H1 (cell line): ENCODE results near the gene SCARB2. TPM values are rescaled to one million over a fixed set of nuclear protein-coding genes. Genes with fewer than 3 reads are reported as not detected.

Source experiments
- CTCF ChIA-PET: fragments of 300-600 bp; sonication (Branson Sonifier 250); formaldehyde crosslinking; loops from one replicate; lab custom pipeline; 2021; ENCODE audit not compliant: partially characterized antibody; lab: Charles Lee
- POLR2A ChIA-PET: fragments of 300-600 bp; sonication (Branson Sonifier 250); formaldehyde crosslinking; loops from one replicate; lab custom pipeline; 2021; ENCODE audit warnings: inconsistent platforms; ENCODE audit not compliant: partially characterized antibody; lab: Charles Lee
- DNase-seq, 2 experiments: peaks; one replicate each; pipeline versions ENCODE4 v3.0.0 to v3.0.0-alpha.2; 2010 to 2022; ENCODE audit warnings: low spot score in 2 of 2, low read depth in 1 of 2, mixed read lengths in 1 of 2
- FAIRE-seq: peaks from 2 replicates; lab custom pipeline; 2011; peaks lifted over from hg19 to GRCh38; lab: Jason Lieb, UNC
- H2AFZ ChIP-seq: 2 replicates; pipeline ENCODE4 v1.8.1; 2012; ENCODE audit warnings: low read length, inconsistent platforms
- H2AK5ac ChIP-seq: 2 replicates; pipeline ENCODE4 v1.6.1; 2013; ENCODE audit warnings: low read depth, low read length
- H2BK120ac ChIP-seq: replicated peaks from 2 replicates; pipeline ENCODE3; 2013; ENCODE audit warnings: low read depth, low read length, inconsistent platforms
- H2BK12ac ChIP-seq: 2 replicates; pipeline ENCODE4 v1.6.1; 2013; ENCODE audit warnings: low read depth, low read length
- H2BK15ac ChIP-seq: 2 replicates; pipeline ENCODE4 v1.6.1; 2013; ENCODE audit warnings: low read length
- H2BK20ac ChIP-seq: 2 replicates; pipeline ENCODE4 v1.6.1; 2013; ENCODE audit warnings: low read length
- H2BK5ac ChIP-seq: 2 replicates; pipeline ENCODE4 v1.6.1; 2013; ENCODE audit warnings: low read depth, low read length
- H3K14ac ChIP-seq: 2 replicates; pipeline ENCODE4 v1.6.1; 2013; ENCODE audit warnings: inconsistent platforms; ENCODE audit not compliant: insufficient read length
- H3K18ac ChIP-seq: 2 replicates; pipeline ENCODE4 v1.6.1; 2013; ENCODE audit warnings: low read length; ENCODE audit errors: extremely low read depth
- H3K23ac ChIP-seq: 2 replicates; pipeline ENCODE4 v1.6.1; 2013; ENCODE audit warnings: inconsistent platforms; ENCODE audit not compliant: insufficient read length
- H3K23me2 ChIP-seq: 2 replicates; pipeline ENCODE4 v1.6.1; 2013; ENCODE audit warnings: low read depth, low read length
- H3K27ac ChIP-seq: 2 replicates; pipeline ENCODE4 v1.6.1; 2011; ENCODE audit warnings: low read depth, low read length, inconsistent platforms
- H3K27me3 ChIP-seq, 4 experiments: replicated peaks in 1 of 4; 1 replicate in 1 of 4; 2 replicates in 3 of 4; pipeline versions ENCODE4 v1.6.1 to v1.8.1; 2011 to 2013; ENCODE audit warnings: low read length in 3 of 4, mild to moderate bottlenecking in 3 of 4, inconsistent platforms in 2 of 4, mixed read lengths in 2 of 4, moderate library complexity in 1 of 4; ENCODE audit not compliant: control insufficient read depth in 3 of 4, insufficient read depth in 3 of 4; ENCODE audit errors: extremely low read depth in 1 of 4
- H3K36me3 ChIP-seq, 4 experiments: 2 replicates each; pipeline versions ENCODE4 v1.6.1 to v1.8.1; 2011 to 2013; ENCODE audit warnings: mild to moderate bottlenecking in 4 of 4, low read length in 3 of 4, moderate library complexity in 2 of 4, control low read depth in 1 of 4, inconsistent platforms in 1 of 4; ENCODE audit not compliant: insufficient read depth in 4 of 4, control insufficient read depth in 2 of 4
- H3K4ac ChIP-seq: replicated peaks from 2 replicates; pipeline ENCODE3; 2013; ENCODE audit warnings: low read length, low read depth, mixed read lengths, inconsistent platforms; ENCODE audit not compliant: insufficient read length
- H3K4me1 ChIP-seq, 4 experiments: replicated peaks in 1 of 4; 1 replicate in 1 of 4; 2 replicates in 3 of 4; pipeline versions ENCODE4 v1.6.1 to v1.8.1; 2011 to 2013; ENCODE audit warnings: low read length in 3 of 4, inconsistent platforms in 2 of 4, mixed read lengths in 1 of 4; ENCODE audit not compliant: insufficient read depth in 4 of 4, control insufficient read depth in 3 of 4
- H3K4me2 ChIP-seq, 2 experiments: 2 replicates each; pipeline versions ENCODE4 v1.6.1 to v1.8.1; 2011 to 2013; ENCODE audit warnings: low read depth in 2 of 2, low read length in 2 of 2, control low read depth in 1 of 2, inconsistent platforms in 1 of 2, mild to moderate bottlenecking in 1 of 2; ENCODE audit not compliant: insufficient read depth in 1 of 2
- H3K4me3 ChIP-seq, 4 experiments: fragments of 200-600, 300-600 bp in 1 of 4; sonication (generic), shearing (Covaris generic), sonication (Bioruptor Twin) in 1 of 4; 2 replicates each; pipeline versions ENCODE4 v1.5.1 to v1.8.1; 2011 to 2016; ENCODE audit warnings: low read length in 4 of 4, low read depth in 3 of 4, control low read depth in 2 of 4, inconsistent platforms in 2 of 4, mild to moderate bottlenecking in 2 of 4, mixed read lengths in 1 of 4, moderate library complexity in 1 of 4; ENCODE audit not compliant: insufficient read depth in 2 of 4; ENCODE audit errors: extremely low read depth in 1 of 4
- H3K56ac ChIP-seq: replicated peaks from 2 replicates; pipeline ENCODE3; 2013; ENCODE audit warnings: low read depth, mild to moderate bottlenecking, mixed read lengths, low read length, inconsistent platforms; ENCODE audit not compliant: insufficient read length
- H3K79me1 ChIP-seq: 2 replicates; pipeline ENCODE4 v1.6.1; 2013; ENCODE audit warnings: low read depth, low read length, control low read depth
- H3K79me2 ChIP-seq, 2 experiments: 2 replicates each; pipeline versions ENCODE4 v1.6.1 to v1.8.1; 2012 to 2013; ENCODE audit warnings: low read length in 2 of 2, mild to moderate bottlenecking in 2 of 2, inconsistent platforms in 1 of 2; ENCODE audit not compliant: insufficient read depth in 2 of 2, control insufficient read depth in 1 of 2
- H3K9ac ChIP-seq, 4 experiments: replicated peaks in 1 of 4; 1 replicate in 1 of 4; 2 replicates in 3 of 4; pipeline versions ENCODE4 v1.6.1 to v1.8.1; 2011 to 2013; ENCODE audit warnings: low read depth in 3 of 4, low read length in 3 of 4, control low read depth in 2 of 4, mild to moderate bottlenecking in 2 of 4, moderate library complexity in 2 of 4, inconsistent platforms in 1 of 4; ENCODE audit errors: extremely low read depth in 1 of 4
- H3K9me3 ChIP-seq, 2 experiments: 2 replicates each; pipeline versions ENCODE4 v1.6.1 to v1.8.1; 2012 to 2013; ENCODE audit warnings: mild to moderate bottlenecking in 2 of 2, moderate library complexity in 2 of 2, control low read depth in 1 of 2, inconsistent platforms in 1 of 2, low read depth in 1 of 2, low read length in 1 of 2, mixed read lengths in 1 of 2; ENCODE audit not compliant: insufficient read depth in 2 of 2
- H4K20me1 ChIP-seq, 2 experiments: replicated peaks in 1 of 2; 2 replicates each; pipeline versions ENCODE3 to v1.8.1; 2011 to 2013; ENCODE audit warnings: inconsistent platforms in 2 of 2, low read length in 2 of 2, mild to moderate bottlenecking in 1 of 2; ENCODE audit not compliant: insufficient read depth in 2 of 2, control insufficient read depth in 1 of 2
- H4K5ac ChIP-seq: 2 replicates; pipeline ENCODE4 v1.6.1; 2013; ENCODE audit warnings: low read length, low read depth, mixed read lengths, inconsistent platforms; ENCODE audit not compliant: insufficient read length
- H4K8ac ChIP-seq: 2 replicates; pipeline ENCODE4 v1.8.0; 2013; ENCODE audit warnings: mild to moderate bottlenecking, moderate library complexity, low read length, inconsistent platforms; ENCODE audit not compliant: insufficient read depth; ENCODE audit errors: extremely low read depth
- H4K91ac ChIP-seq: replicated peaks from 2 replicates; pipeline ENCODE3; 2013; ENCODE audit warnings: low read length, mixed read lengths, inconsistent platforms; ENCODE audit not compliant: insufficient read length
- BACH1 ChIP-seq: IDR thresholded peaks from 2 replicates; pipeline ENCODE4 v1.6.1; 2012; ENCODE audit warnings: low read length, improper control_type of control experiment
- BRCA1 ChIP-seq: IDR thresholded peaks from 2 replicates; pipeline ENCODE4 v1.6.1; 2012; ENCODE audit warnings: low read depth, low read length, improper control_type of control experiment
- CBX8 ChIP-seq: fragments of 300-800, 300-1000 bp; sonication (generic); IDR thresholded peaks from 2 replicates; pipeline ENCODE4 v1.7.1; 2016; ENCODE audit warnings: low read depth, low read length, borderline replicate concordance
- CEBPB ChIP-seq: IDR thresholded peaks from 2 replicates; pipeline ENCODE4 v1.6.1; 2012; ENCODE audit warnings: low read depth, low read length
- CHD1 ChIP-seq: IDR thresholded peaks from 2 replicates; pipeline ENCODE4 v1.6.1; 2012; ENCODE audit warnings: low read depth, low read length, improper control_type of control experiment
- CTBP2 ChIP-seq: IDR thresholded peaks from 2 replicates; pipeline ENCODE4 v1.7.0; 2011; ENCODE audit warnings: borderline replicate concordance, mild to moderate bottlenecking, moderate library complexity, mixed read lengths, low read length; ENCODE audit not compliant: insufficient read depth, insufficient read length
- FOSL1 ChIP-seq: IDR thresholded peaks from 2 replicates; pipeline ENCODE4 v1.6.1; 2011; ENCODE audit warnings: mild to moderate bottlenecking, low read depth, low read length, moderate library complexity; ENCODE audit not compliant: insufficient read depth
- HDAC6 ChIP-seq: IDR thresholded peaks from one replicate; pipeline ENCODE4 v1.7.1; 2012; ENCODE audit warnings: low read depth, mild to moderate bottlenecking, inconsistent platforms, low read length, moderate library complexity
- SIX5 ChIP-seq: IDR thresholded peaks from 2 replicates; pipeline ENCODE4 v1.6.1; 2011; ENCODE audit warnings: mild to moderate bottlenecking, low read depth, low read length
- SP4 ChIP-seq: IDR thresholded peaks from 2 replicates; pipeline ENCODE4 v1.6.1; 2012; ENCODE audit warnings: low read length, inconsistent platforms
- TCF12 ChIP-seq: IDR thresholded peaks from 2 replicates; pipeline ENCODE4 v1.6.1; 2011; ENCODE audit warnings: low read depth, mild to moderate bottlenecking, low read length
- WGBS, 2 experiments: shearing (Covaris generic) in 1 of 2; methylation state at CpG; one replicate each; pipeline versions ENCODE4 v1.1.6 to v1.1.7; 2013 to 2015; ENCODE audit warnings: low lambda C conversion rate in 2 of 2, mixed read lengths in 2 of 2, inconsistent platforms in 1 of 2, low coverage in 1 of 2, missing lambda C conversion rate in 1 of 2; ENCODE audit not compliant: insufficient replicate concordance in 2 of 2, insufficient coverage in 1 of 2, insufficient read length in 1 of 2; ENCODE audit errors: extremely low coverage in 1 of 2, missing lambda C conversion rate in 1 of 2; 5-methylcytosine and 5-hydroxymethylcytosine counted together
- polyA plus RNA-seq, 7 experiments: library from polyadenylated mRNA; depleted of rRNA in 3 of 7; stranded (reverse) in 5 of 7; unstranded in 2 of 7; fragments of >200 nt in 5 of 7; fragments of 200-250 nt in 2 of 7; gene quantifications; 1 replicate in 5 of 7; 2 replicates in 1 of 7; 4 replicates in 1 of 7; pipeline versions ENCODE4 v1.2.1 to v1.2.3, GENCODE V29; 2011 to 2013; ENCODE audit warnings: missing spikeins in 2 of 7, mixed read lengths in 2 of 7
- total RNA-seq: library from RNA; stranded (reverse); fragmentation: NEBNext Ultra II Directional; extraction: Animal tissue kit (Norgen Biotek cat#: 25700); gene quantifications from 2 replicates; pipeline ENCODE4 v1.2.1, GENCODE V29; 2021
- TF ChIP-seq, protein P1 (sequence below): IDR thresholded peaks from 2 replicates; pipeline ENCODE4 v1.6.1; 2012; ENCODE audit warnings: low read length, inconsistent platforms

SCARB2 gene
- total and polyA plus RNA-seq, 2 of the 8 experiments (the other 6 are each of a cell fraction or from before 2014, with no cell fraction given): 18.5 to 35.7 TPM

DNA sequence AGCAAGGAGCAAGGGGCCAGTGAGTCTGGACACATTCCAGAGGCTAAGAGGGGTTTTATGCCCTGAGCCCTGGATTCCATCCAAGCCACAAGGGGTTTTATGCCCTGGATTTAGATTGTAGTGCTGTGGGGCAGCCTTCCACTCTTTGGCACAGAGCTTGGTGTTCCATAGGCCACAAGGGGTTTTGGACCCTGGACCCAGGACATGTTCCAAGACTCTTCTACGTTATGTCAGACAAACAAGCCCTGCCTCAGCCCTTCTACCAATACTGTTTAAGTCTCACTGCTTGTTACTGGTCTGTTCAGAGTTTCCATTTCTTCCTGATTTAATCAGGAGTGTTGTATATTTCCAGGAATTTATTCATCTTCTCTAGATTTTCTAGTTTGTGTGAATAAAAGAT is 12.8 kb upstream of the SCARB2 start:
- Histone ChIP-seq H3K4me3 (no peak overlapping the region), H3K14ac (no peak overlapping the region), H3K23me2 (no peaks in the 10 kb centered on the region), H3K18ac (no peak overlapping the region), H3K56ac (no peak overlapping the region), H2BK15ac (no peak overlapping the region), H3K23ac (no peak overlapping the region), H2BK5ac (no peak overlapping the region), H3K27ac (no peak overlapping the region), H3K79me1 (no peaks in the 10 kb centered on the region; the same call in 1 of the 2 replicates), H4K20me1 (no peaks in the 10 kb centered on the region), H3K4me1 (peaks cover 0 to 2% (median 0%) of the 10 kb centered on the region in 4 experiments; a peak in 1 of 7 replicates), H4K5ac (no peak overlapping the region), H4K91ac (no peak overlapping the region), H2BK120ac (no peak overlapping the region), H3K79me2 (no peaks in the 10 kb centered on the region), H3K9me3 (peaks cover 4 to 8% of the 10 kb centered on the region in 2 experiments; a peak in 1 of 4 replicates), H3K9ac (no peak overlapping the region), H2BK20ac (no peak overlapping the region), H4K8ac (no peak overlapping the region), H3K27me3 (no peaks in the 10 kb centered on the region; a peak in 1 of 7 replicates), H3K36me3 (peaks cover 0 to 18% (median 0%) of the 10 kb centered on the region in 4 experiments; a peak in 3 of 8 replicates), H2AFZ (no peak overlapping the region), H3K4me2 (no peak overlapping the region), H2AK5ac (no peak overlapping the region), H3K4ac (no peak overlapping the region), H2BK12ac (no peak overlapping the region)
- no peak for TF ChIP-seq CBX8
- TF ChIP-seq CEBPB: no peak
- no peak for TF ChIP-seq SIX5
- no peak for TF ChIP-seq SP4
- no peak for TF ChIP-seq CHD1
- TF ChIP-seq BACH1: no peak
- no peak for TF ChIP-seq HDAC6
- no peak for TF ChIP-seq CTBP2
- TF ChIP-seq FOSL1: no peak
- TF ChIP-seq BRCA1: no peak
- TF ChIP-seq, protein P1, sequence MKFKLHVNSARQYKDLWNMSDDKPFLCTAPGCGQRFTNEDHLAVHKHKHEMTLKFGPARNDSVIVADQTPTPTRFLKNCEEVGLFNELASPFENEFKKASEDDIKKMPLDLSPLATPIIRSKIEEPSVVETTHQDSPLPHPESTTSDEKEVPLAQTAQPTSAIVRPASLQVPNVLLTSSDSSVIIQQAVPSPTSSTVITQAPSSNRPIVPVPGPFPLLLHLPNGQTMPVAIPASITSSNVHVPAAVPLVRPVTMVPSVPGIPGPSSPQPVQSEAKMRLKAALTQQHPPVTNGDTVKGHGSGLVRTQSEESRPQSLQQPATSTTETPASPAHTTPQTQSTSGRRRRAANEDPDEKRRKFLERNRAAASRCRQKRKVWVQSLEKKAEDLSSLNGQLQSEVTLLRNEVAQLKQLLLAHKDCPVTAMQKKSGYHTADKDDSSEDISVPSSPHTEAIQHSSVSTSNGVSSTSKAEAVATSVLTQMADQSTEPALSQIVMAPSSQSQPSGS: no peak
- no peak for TF ChIP-seq TCF12
- 0% methylated on average over 1 of the region's 1 CpG; no CpG with 5 or more reads in 1 of the 2 experiments for WGBS, 2 experiments
- CTCF ChIA-PET: no interaction called here
- FAIRE-seq (no peak), DNase-seq (no peak)
- POLR2A ChIA-PET: no interaction called here
